H9 (cell line): Measurements from ENCODE around the gene PTTG1IP. TPM values are rescaled to one million over a fixed set of nuclear protein-coding genes. Genes with fewer than 3 reads are reported as not detected.

Experiments
- DNase-seq: peaks from one replicate; pipeline ENCODE4 v3.0.0-alpha.2; 2017
- H2AFZ ChIP-seq: one replicate; pipeline ENCODE4 v1.6.1; 2013; ENCODE audit warnings: mild to moderate bottlenecking, low read length, control low read depth, moderate library complexity
- H2AK5ac ChIP-seq: 2 replicates; pipeline ENCODE4 v1.6.1; 2013; ENCODE audit warnings: low read length, control low read depth, mixed read lengths; ENCODE audit not compliant: insufficient read length
- H2BK120ac ChIP-seq: one replicate; pipeline ENCODE4 v1.6.1; 2013; ENCODE audit warnings: low read depth, mild to moderate bottlenecking, low read length, control low read depth, inconsistent platforms; ENCODE audit not compliant: poor library complexity, severe bottlenecking
- H2BK12ac ChIP-seq: 2 replicates; pipeline ENCODE4 v1.6.1; 2013; ENCODE audit warnings: low read length, control low read depth, mixed read lengths, low read depth; ENCODE audit not compliant: insufficient read length
- H2BK15ac ChIP-seq: 2 replicates; pipeline ENCODE4 v1.6.1; 2013; ENCODE audit warnings: low read depth, low read length, control low read depth
- H2BK20ac ChIP-seq: one replicate; pipeline ENCODE4 v1.6.1; 2013; ENCODE audit warnings: low read depth, mild to moderate bottlenecking, low read length, control low read depth, inconsistent platforms; ENCODE audit not compliant: poor library complexity, severe bottlenecking
- H2BK5ac ChIP-seq: 2 replicates; pipeline ENCODE4 v1.6.1; 2013; ENCODE audit warnings: low read length, control low read depth, mixed read lengths; ENCODE audit not compliant: insufficient read length
- H3K14ac ChIP-seq: 2 replicates; pipeline ENCODE4 v1.6.1; 2013; ENCODE audit warnings: low read length, control low read depth; ENCODE audit not compliant: insufficient read depth
- H3K18ac ChIP-seq: 2 replicates; pipeline ENCODE4 v1.6.1; 2013; ENCODE audit warnings: low read depth, mild to moderate bottlenecking, mixed read lengths, low read length, control low read depth; ENCODE audit not compliant: insufficient read length
- H3K23ac ChIP-seq: 2 replicates; pipeline ENCODE4 v1.6.1; 2013; ENCODE audit warnings: low read length, control low read depth, mixed read lengths, low read depth; ENCODE audit not compliant: insufficient read length
- H3K23me2 ChIP-seq: 2 replicates; pipeline ENCODE4 v1.6.1; 2013; ENCODE audit warnings: low read depth, mild to moderate bottlenecking, mixed read lengths, low read length, control low read depth; ENCODE audit not compliant: insufficient read length, poor library complexity, severe bottlenecking
- H3K27ac ChIP-seq: 2 replicates; pipeline ENCODE4 v1.5.1; 2013; ENCODE audit warnings: low read length, control low read depth, mixed read lengths, low read depth; ENCODE audit not compliant: insufficient read length
- H3K27me3 ChIP-seq: 2 replicates; pipeline ENCODE4 v1.6.1; 2013; ENCODE audit warnings: low read length, control low read depth, inconsistent platforms; ENCODE audit not compliant: insufficient read depth
- H3K4ac ChIP-seq: 2 replicates; pipeline ENCODE4 v1.6.1; 2013; ENCODE audit warnings: low read depth, mild to moderate bottlenecking, control low read depth, inconsistent platforms, low read length, moderate library complexity
- H3K4me1 ChIP-seq: 2 replicates; pipeline ENCODE4 v1.6.1; 2013; ENCODE audit warnings: low read length, control low read depth, inconsistent platforms; ENCODE audit not compliant: insufficient read depth
- H3K4me2 ChIP-seq: 2 replicates; pipeline ENCODE4 v1.6.1; 2013; ENCODE audit warnings: low read length, control low read depth, mixed read lengths; ENCODE audit not compliant: insufficient read length, insufficient read depth
- H3K56ac ChIP-seq: 2 replicates; pipeline ENCODE4 v1.6.1; 2013; ENCODE audit warnings: low read depth, mild to moderate bottlenecking, mixed read lengths, low read length, control low read depth; ENCODE audit not compliant: insufficient read length
- H3K79me1 ChIP-seq: 2 replicates; pipeline ENCODE4 v1.6.1; 2013; ENCODE audit warnings: low read depth, mild to moderate bottlenecking, moderate library complexity, low read length, control low read depth, inconsistent platforms; ENCODE audit not compliant: insufficient read depth, poor library complexity, severe bottlenecking
- H3K79me2 ChIP-seq: 2 replicates; pipeline ENCODE4 v1.6.1; 2013; ENCODE audit warnings: low read length, control low read depth, inconsistent platforms; ENCODE audit not compliant: insufficient read depth
- H3K9ac ChIP-seq: 2 replicates; pipeline ENCODE4 v1.6.1; 2013; ENCODE audit warnings: low read length, control low read depth, mixed read lengths; ENCODE audit not compliant: insufficient read length; ENCODE audit errors: extremely low read depth
- H3K9me3 ChIP-seq: one replicate; pipeline ENCODE4 v1.6.1; 2013; ENCODE audit warnings: low read depth, low read length, inconsistent platforms; ENCODE audit not compliant: control insufficient read depth
- H3T11ph ChIP-seq: one replicate; pipeline ENCODE4 v1.6.1; 2013; ENCODE audit warnings: mild to moderate bottlenecking, low read length, control low read depth, inconsistent platforms
- H4K20me1 ChIP-seq: one replicate; pipeline ENCODE4 v1.6.1; 2013; ENCODE audit not compliant: control insufficient read depth, insufficient read length, insufficient read depth
- H4K5ac ChIP-seq: 2 replicates; pipeline ENCODE4 v1.6.1; 2013; ENCODE audit warnings: low read depth, mild to moderate bottlenecking, mixed read lengths, low read length, control low read depth; ENCODE audit not compliant: insufficient read length
- H4K8ac ChIP-seq: replicated peaks from 2 replicates; pipeline ENCODE4 v1.6.1; 2013; ENCODE audit warnings: low read length, control low read depth, mixed read lengths, low read depth; ENCODE audit not compliant: insufficient read length
- H4K91ac ChIP-seq: 2 replicates; pipeline ENCODE4 v1.6.1; 2013; ENCODE audit warnings: low read depth, mild to moderate bottlenecking, moderate library complexity, mixed read lengths, low read length, control low read depth; ENCODE audit not compliant: insufficient read length
- H3K27ac Mint-ChIP-seq, 3 experiments: 2 replicates in 2 of 3; 3 replicates in 1 of 3; pipeline ENCODE4 v1.8.0; 2020 to 2021; ENCODE audit warnings: mixed read lengths in 3 of 3, mild to moderate bottlenecking in 1 of 3, moderate library complexity in 1 of 3
- H3K27me3 Mint-ChIP-seq: 2 replicates; pipeline ENCODE4 v1.8.0; 2021; ENCODE audit warnings: low read depth, mild to moderate bottlenecking, moderate library complexity, mixed read lengths
- H3K36me3 Mint-ChIP-seq, 3 experiments: 2 replicates in 2 of 3; 3 replicates in 1 of 3; pipeline ENCODE4 v1.8.0; 2020 to 2021; ENCODE audit warnings: low read depth in 3 of 3, mixed read lengths in 3 of 3; ENCODE audit not compliant: insufficient read depth in 1 of 3
- H3K4me1 Mint-ChIP-seq, 2 experiments: 2 replicates each; pipeline ENCODE4 v1.8.0; 2020; ENCODE audit warnings: mixed read lengths in 2 of 2
- H3K4me3 Mint-ChIP-seq, 2 experiments: 2 replicates in 1 of 2; 3 replicates in 1 of 2; pipeline ENCODE4 v1.8.0; 2020 to 2021; ENCODE audit warnings: mild to moderate bottlenecking in 2 of 2, mixed read lengths in 2 of 2, moderate library complexity in 1 of 2
- H3K9me3 Mint-ChIP-seq, 2 experiments: 2 replicates in 1 of 2; 3 replicates in 1 of 2; pipeline ENCODE4 v1.8.0; 2020; ENCODE audit warnings: mild to moderate bottlenecking in 2 of 2, mixed read lengths in 2 of 2, moderate library complexity in 1 of 2
- CTCF ChIP-seq: fragments of 200-600 bp; sonication (generic); conservative IDR thresholded peaks from 3 replicates; pipeline ENCODE4 v1.8.0; 2021; ENCODE audit warnings: antibody characterized with exemption, mild to moderate bottlenecking
- WGBS: extraction: QIAGEN DNeasy Blood & Tissue Kit; methylation state at CpG from one replicate; pipeline ENCODE4 v1.1.7; 2013; ENCODE audit warnings: missing lambda C conversion rate, low lambda C conversion rate, mixed read lengths; ENCODE audit not compliant: insufficient read length; ENCODE audit errors: extremely low coverage; 5-methylcytosine and 5-hydroxymethylcytosine counted together
- total RNA-seq: library from RNA; stranded (reverse); gene quantifications from 2 replicates; pipeline ENCODE4 v1.2.1, GENCODE V29; 2021

The PTTG1IP gene
- total RNA-seq, 1 experiment from 2014 or later, result 107 TPM

DNA sequence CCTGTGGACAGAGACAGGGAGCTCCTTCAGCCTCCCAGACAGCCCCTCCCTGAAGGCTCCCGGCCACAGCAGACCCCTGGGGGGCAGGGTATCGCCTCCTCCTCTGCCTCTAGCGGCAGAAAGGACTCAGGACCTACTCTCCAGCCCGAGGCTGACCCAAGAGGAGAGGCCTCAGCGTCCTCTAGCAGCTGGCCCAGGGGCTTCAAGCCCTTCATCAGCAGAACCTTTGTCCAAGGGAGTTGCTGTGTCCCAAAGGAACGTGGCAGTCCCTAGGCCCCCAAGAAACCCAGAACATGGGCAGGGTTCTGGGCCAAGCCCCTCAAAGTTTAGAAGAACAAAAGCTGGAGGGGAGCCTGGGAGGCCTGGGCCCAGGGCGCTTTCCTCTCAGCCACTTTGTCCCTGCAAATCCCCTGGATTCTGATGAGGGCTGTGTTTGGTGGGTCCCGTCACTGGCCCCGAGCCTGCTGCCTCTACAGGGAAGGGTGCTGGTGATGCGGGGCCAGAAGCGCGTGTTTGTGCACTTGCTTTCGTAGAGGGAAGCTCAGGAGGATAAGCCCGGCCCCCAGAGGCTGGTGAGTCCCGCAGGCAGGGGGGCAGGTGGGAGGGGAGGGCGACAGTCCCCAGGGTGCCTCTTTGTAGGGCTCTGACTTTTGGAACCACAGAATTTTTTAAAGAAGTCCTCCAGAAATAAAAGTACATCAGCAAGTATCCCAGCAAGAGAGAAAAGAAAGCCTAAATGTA is 33.9 kb upstream of the PTTG1IP start:
- Histone ChIP-seq H3K18ac (no peak overlapping the region), H3K14ac (no peak overlapping the region; the same call in 1 of the 2 replicates), H3K56ac (no peak overlapping the region), H3K9ac (no peak overlapping the region), H4K91ac (no peak overlapping the region), H3K4ac (no peak overlapping the region), H2AK5ac (no peak overlapping the region), H3K27me3 (no peaks in the 10 kb centered on the region), H2BK12ac (no peak overlapping the region), H2AFZ (no peak overlapping the region), H2BK15ac (no peak overlapping the region), H3K9me3 (no peaks in the 10 kb centered on the region), H3K23ac (no peak overlapping the region), H4K5ac (no peak overlapping the region), H4K8ac (no peak overlapping the region), H3K4me1 (no peaks in the 10 kb centered on the region), H3K4me2 (no peak overlapping the region), H3K79me1 (no peaks in the 10 kb centered on the region), H2BK20ac (no peak overlapping the region), H3K23me2 (no peaks in the 10 kb centered on the region), H3T11ph (no peak overlapping the region), H3K27ac (no peak overlapping the region), H2BK120ac (no peak overlapping the region), H3K79me2 (no peaks in the 10 kb centered on the region), H2BK5ac (no peak overlapping the region), H4K20me1 (peaks cover 3% of the 10 kb centered on the region)
- peaks cover 0 to 4% of the 10 kb centered on the region in 2 experiments; a peak in 2 of 5 replicates for H3K9me3 Mint-ChIP-seq
- peaks cover 5% of the 10 kb centered on the region for H3K27me3 Mint-ChIP-seq
- no peak overlapping the region for H3K4me3 Mint-ChIP-seq
- no peak overlapping the region; a peak in 1 of 7 replicates for H3K27ac Mint-ChIP-seq
- no CpG with 5 or more reads among the region's 16 CpGs for WGBS
- TF ChIP-seq CTCF, result peak; percentile 39
- H3K36me3 Mint-ChIP-seq, result no peaks in the 10 kb centered on the region
- DNase-seq, result no peak
- peaks cover 0 to 12% of the 10 kb centered on the region in 2 experiments; a peak in 2 of 4 replicates for H3K4me1 Mint-ChIP-seq
